ENCODE results near the gene DNAH12. TPM values are rescaled to one million over a fixed set of nuclear protein-coding genes. Genes with fewer than 3 reads are reported as not detected.

The DNAH12 gene
- total and polyA plus RNA-seq, 8 donors: 0.23 to 8.2 (median 0.81) TPM; not detected in 4

DNA sequence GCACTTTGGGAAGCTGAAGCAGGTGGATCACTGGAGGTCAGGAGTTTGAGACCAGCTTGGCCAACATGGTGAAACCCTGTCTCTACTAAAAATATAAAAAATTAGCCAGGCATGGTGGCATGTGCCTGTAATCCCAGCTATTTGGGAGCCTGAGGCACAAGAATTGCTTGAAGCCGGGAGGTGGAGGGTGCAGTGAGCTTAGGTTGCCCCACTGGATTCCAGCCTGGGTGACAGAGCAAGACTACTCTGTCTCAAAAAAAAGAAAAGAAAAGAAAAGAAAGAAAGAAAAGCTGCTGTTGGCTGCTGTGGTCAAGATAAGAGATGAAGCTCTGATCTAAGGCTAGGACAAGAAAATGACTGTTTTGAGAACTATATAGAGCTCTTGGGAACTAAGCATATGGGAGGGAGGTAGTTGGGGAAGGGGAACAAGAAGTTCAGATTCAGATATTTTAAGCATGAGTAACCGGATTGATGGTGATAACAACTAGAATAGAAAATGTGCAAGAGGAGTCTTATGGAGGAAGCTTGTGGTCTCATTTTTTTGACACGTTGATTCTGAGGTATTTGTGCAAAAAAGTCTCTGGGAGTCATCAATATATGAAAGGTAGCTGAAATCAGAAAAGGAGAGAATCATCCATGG lies 25.7 kb downstream of the DNAH12 start:
- Histone ChIP-seq H3K4me1 (peaks cover 0 to 6% (median 0%) of the 10 kb centered on the region in 4 donors), H3K4me3 (no peak overlapping the region), H3K27me3 (no peaks in the 10 kb centered on the region), H3K27ac (no peak overlapping the region), H3K36me3 (no peaks in the 10 kb centered on the region), H3K9me3 (no peaks in the 10 kb centered on the region)
- no peak for DNase-seq
- TF ChIP-seq POLR2A (IDR thresholded peaks at IDR 0.05): no peak
- TF ChIP-seq POLR2AphosphoS5 (IDR thresholded peaks at IDR 0.05): no peak
- TF ChIP-seq, protein P1, sequence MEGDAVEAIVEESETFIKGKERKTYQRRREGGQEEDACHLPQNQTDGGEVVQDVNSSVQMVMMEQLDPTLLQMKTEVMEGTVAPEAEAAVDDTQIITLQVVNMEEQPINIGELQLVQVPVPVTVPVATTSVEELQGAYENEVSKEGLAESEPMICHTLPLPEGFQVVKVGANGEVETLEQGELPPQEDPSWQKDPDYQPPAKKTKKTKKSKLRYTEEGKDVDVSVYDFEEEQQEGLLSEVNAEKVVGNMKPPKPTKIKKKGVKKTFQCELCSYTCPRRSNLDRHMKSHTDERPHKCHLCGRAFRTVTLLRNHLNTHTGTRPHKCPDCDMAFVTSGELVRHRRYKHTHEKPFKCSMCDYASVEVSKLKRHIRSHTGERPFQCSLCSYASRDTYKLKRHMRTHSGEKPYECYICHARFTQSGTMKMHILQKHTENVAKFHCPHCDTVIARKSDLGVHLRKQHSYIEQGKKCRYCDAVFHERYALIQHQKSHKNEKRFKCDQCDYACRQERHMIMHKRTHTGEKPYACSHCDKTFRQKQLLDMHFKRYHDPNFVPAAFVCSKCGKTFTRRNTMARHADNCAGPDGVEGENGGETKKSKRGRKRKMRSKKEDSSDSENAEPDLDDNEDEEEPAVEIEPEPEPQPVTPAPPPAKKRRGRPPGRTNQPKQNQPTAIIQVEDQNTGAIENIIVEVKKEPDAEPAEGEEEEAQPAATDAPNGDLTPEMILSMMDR (IDR thresholded peaks at IDR 0.05): no peak
- WGBS, 5 donors: 61 to 73% (median 67%) methylated on average over 3 of the region's 3 CpGs
- intact Hi-C loops (cut with DNase I; ENCODE audit: low total_unique reads): no loop called here

- Histone ChIP-seq H3K27ac (no peak overlapping the region), H3K4me3 (no peak overlapping the region), H3K36me3 (no peaks in the 10 kb centered on the region), H3K4me1 (no peaks in the 10 kb centered on the region), H3K27me3 (no peaks in the 10 kb centered on the region), H3K9me3 (no peaks in the 10 kb centered on the region)
- no peak for TF ChIP-seq EP300 (IDR thresholded peaks at IDR 0.05)
- TF ChIP-seq, protein P1 (IDR thresholded peaks at IDR 0.05): no peak
- no peak for TF ChIP-seq POLR2A (IDR thresholded peaks at IDR 0.05)
- no peak for TF ChIP-seq POLR2AphosphoS5 (IDR thresholded peaks at IDR 0.05)
- no peak for DNase-seq
- intact Hi-C loops (cut with DNase I; ENCODE audit: low total_unique reads): no loop called here
- 59 to 76% (median 72%) methylated on average over 2 of the region's 2 CpGs for WGBS, 5 donors
Observed at GRCh38 chr3:57512166-57512565, 32.0 kb downstream of the DNAH12 start.

- no peak overlapping the region for H3K4me3 ChIP-seq
- H3K27ac ChIP-seq: no peak overlapping the region
- intact Hi-C loops (cut with DNase I; ENCODE audit: low total_unique reads): no loop called here
- H3K9me3 ChIP-seq: no peaks in the 10 kb centered on the region
- TF ChIP-seq, protein P1 (IDR thresholded peaks at IDR 0.05): no peak
- TF ChIP-seq POLR2AphosphoS5 (IDR thresholded peaks at IDR 0.05): no peak
- no peak for TF ChIP-seq POLR2A (IDR thresholded peaks at IDR 0.05)
- no peak for TF ChIP-seq EP300 (IDR thresholded peaks at IDR 0.05)
- no peak for DNase-seq
- no peaks in the 10 kb centered on the region for H3K27me3 ChIP-seq
- 67 to 77% (median 68%) methylated on average over 1 of the region's 1 CpG for WGBS, 5 donors
- H3K36me3 ChIP-seq: no peaks in the 10 kb centered on the region
- no peaks in the 10 kb centered on the region for H3K4me1 ChIP-seq
Observed at GRCh38 chr3:57505901-57506300, 38.2 kb downstream of the DNAH12 start.

GRCh38 chr3:57500506-57500905 lies 43.6 kb downstream of the DNAH12 start:
- intact Hi-C loops (cut with DNase I; ENCODE audit: low total_unique reads): no loop called here
- TF ChIP-seq EP300 (IDR thresholded peaks at IDR 0.05) (no peak), POLR2AphosphoS5 (IDR thresholded peaks at IDR 0.05) (peak in 1 of 3 donors; percentile 10)
- no peaks in the 10 kb centered on the region for H3K27me3 ChIP-seq
- 26 to 48% (median 37%) methylated on average over 2 of the region's 2 CpGs for WGBS, 5 donors
- no peaks in the 10 kb centered on the region for H3K9me3 ChIP-seq
- H3K4me1 ChIP-seq: peaks cover 0 to 5% (median 3%) of the 10 kb centered on the region in 4 donors
- no peak overlapping the region for H3K4me3 ChIP-seq
- no peak overlapping the region for H3K27ac ChIP-seq
- H3K36me3 ChIP-seq: no peaks in the 10 kb centered on the region
- peak in 1 of 2 donors; percentile 2 for DNase-seq

DNA sequence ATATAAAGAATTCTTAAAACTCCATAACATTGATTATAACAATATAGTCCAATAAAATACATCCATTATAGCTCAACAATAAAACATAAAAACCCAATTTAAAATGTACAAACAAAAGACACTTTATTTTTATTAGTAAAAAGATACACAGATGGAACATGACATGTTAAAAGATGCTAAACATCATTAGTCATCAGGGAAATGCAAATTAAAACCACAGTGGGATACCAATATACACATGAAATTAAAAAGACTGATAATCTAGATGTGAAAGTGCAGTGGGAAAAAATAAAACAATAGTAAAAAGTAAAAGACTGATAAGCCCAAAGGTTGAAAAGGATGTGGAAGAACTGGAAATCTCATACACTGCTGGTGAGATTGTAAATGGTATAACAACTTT lies 46.2 kb downstream of the DNAH12 start:
- no peaks in the 10 kb centered on the region for H3K9me3 ChIP-seq
- H3K4me1 ChIP-seq: peaks cover 0 to 5% (median 3%) of the 10 kb centered on the region in 4 donors
- intact Hi-C loops (cut with DNase I; ENCODE audit: low total_unique reads): no loop called here
- no peaks in the 10 kb centered on the region for H3K27me3 ChIP-seq
- H3K36me3 ChIP-seq: no peaks in the 10 kb centered on the region
- no peak overlapping the region for H3K27ac ChIP-seq
- no peak for TF ChIP-seq POLR2A (IDR thresholded peaks at IDR 0.05)
- TF ChIP-seq POLR2AphosphoS5 (IDR thresholded peaks at IDR 0.05): no peak
- TF ChIP-seq, protein P1 (IDR thresholded peaks at IDR 0.05): no peak
- no peak for TF ChIP-seq EP300 (IDR thresholded peaks at IDR 0.05)
- no peak overlapping the region for H3K4me3 ChIP-seq
- DNase-seq: no peak
